HG03571 (cell line): ENCODE results near the gene SAMD4A.

Source experiments
- ATAC-seq: cut with Tn5 transposase; IDR thresholded peaks from one replicate; pipeline ENCODE4 v1.9.1; 2021; ENCODE audit not compliant: unreplicated experiment

Gene SAMD4A

DNA sequence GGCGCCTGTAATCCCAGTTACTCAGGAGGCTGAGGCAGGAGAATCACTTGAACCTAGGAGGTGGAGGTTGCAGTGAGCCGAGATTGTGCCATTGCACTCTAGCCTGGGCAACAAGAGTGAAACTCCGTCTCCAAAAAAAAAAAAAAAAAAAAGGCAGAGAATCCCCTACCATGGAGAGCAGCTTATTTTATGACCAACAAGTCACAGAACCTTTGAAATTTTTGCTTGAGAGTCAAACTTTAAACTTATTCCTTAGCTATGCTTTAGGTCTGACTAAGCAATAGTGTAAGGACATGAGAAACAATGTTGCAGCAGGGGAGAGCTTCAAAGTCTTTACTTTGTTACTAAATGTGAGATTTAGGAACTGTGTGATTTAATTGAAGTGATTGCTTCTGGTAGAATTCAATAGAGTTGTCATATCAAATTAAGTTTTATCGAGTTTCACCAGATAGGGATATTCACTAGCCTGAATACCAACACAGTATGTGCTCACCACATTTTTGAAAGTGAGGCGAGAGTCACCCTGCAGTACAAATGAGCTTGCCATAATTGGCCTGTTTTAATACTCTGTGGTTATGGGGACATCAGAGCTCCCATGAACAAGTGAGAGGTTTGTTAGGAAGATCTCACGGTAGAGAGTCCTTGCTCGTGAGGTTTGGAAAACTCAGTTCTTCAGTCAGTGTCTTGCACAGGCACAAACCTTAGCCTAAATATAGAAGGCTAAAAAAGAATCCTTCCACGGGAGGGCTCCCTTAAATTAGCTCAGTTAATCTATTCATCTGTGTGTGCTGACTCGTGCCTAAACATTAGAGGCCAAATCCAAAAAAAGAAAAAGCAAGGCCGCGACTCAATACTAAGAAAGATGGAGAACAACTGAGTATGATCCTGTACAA, 108.6 kb downstream of the SAMD4A start:
- ATAC-seq, result no peak

DNA sequence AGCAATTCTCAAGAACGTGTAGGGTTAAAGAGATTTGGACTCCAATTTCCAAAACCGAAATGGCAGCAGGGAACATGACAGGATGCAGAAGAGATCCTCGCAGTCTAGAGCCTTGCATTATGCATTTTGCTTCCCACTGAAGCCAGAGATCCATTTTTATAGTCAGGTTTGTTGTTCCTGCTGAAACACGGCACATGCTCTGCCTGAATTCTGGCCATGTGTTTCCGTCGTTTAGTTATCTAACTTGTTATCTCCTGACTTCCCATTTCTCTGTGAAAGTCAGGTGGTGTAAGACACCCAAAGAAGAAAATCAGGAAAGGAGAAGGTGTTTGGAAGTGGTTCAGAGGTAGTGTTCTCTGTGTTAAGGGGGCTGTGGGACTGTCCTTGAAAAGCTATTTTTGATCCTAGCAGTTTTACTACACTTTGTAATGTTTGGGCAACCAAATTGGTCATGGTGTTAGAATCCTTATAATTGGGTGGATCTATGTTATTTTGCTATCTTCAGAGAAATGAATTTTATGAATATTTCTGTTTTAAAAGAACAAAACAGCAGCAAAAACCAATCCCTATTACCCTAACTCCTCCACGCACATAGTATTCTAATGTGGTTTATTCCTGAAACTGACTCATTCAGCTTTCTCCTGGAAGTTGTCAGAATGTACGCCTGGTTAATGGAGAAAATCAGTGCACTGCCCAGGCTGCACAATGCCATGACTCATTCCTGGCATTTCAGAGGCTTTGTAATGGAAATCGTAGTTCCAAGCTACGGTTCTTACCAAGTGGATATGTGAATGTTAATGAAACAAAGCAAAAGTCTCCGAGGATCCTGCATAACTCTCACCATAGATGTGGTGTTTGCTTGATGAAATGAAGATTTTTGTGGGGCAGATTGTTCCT, 110.1 kb downstream of the SAMD4A start:
- no peak for ATAC-seq

DNA sequence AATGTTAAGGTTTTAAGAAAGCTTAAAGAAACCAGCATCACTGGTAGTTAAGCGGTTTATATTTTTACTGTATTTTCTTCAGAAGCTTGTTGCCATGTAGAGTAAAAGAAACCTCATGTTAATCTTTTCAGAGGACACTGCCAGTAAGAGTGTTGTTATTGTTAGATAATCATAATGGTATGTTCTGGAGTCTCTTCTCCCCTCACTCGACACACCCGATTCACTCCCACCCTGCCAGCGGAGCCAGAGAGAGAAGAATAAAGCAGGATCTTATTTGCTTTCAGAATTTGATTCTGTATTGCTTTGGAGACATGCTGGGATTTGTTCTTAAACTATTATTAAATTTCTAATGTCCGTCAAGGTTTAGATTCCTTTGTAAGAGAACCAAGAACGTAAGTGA, 113.7 kb downstream of the SAMD4A start:
- no peak for ATAC-seq

DNA sequence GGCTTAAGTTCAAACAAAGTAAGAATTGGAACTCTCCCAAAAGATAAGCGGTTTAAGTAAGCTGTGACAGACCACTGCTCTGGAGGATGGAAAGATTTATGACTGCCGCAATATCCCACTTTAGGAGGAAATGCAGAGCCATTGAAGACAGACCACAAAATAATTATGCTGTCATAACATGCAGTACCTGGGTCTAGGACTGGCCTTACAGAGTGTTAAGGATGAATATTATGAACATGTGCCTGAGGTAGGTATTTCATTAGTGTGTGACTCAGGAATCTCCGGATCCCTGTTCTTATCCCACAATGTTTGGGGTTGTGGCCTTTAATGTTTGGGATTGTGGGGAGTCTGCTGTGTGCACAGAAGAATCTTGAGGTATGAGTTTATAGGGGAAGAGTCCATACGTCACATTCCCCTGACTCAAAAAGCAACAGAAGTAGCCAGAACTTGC, 114.9 kb downstream of the SAMD4A start:
- ATAC-seq, result no peak

DNA sequence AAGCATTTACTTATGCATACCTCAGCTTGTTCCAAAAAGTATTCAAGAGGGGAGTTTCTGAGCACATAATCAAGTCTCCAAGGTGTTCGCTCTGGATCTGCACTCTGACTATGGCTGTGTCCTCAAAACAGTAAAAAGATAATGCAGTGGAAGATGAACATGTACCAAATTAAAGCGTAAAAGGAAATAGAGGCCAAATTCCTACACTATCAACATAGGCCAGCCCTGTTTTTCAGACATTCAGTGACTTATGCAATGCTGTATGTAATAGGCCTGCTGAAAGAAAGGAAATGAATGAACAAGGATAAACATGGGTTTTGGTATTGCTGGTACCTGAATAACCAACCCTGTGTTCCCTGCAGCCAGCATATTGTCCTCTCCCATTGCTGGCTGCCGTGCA, 115.7 kb downstream of the SAMD4A start:
- no peak for ATAC-seq

DNA sequence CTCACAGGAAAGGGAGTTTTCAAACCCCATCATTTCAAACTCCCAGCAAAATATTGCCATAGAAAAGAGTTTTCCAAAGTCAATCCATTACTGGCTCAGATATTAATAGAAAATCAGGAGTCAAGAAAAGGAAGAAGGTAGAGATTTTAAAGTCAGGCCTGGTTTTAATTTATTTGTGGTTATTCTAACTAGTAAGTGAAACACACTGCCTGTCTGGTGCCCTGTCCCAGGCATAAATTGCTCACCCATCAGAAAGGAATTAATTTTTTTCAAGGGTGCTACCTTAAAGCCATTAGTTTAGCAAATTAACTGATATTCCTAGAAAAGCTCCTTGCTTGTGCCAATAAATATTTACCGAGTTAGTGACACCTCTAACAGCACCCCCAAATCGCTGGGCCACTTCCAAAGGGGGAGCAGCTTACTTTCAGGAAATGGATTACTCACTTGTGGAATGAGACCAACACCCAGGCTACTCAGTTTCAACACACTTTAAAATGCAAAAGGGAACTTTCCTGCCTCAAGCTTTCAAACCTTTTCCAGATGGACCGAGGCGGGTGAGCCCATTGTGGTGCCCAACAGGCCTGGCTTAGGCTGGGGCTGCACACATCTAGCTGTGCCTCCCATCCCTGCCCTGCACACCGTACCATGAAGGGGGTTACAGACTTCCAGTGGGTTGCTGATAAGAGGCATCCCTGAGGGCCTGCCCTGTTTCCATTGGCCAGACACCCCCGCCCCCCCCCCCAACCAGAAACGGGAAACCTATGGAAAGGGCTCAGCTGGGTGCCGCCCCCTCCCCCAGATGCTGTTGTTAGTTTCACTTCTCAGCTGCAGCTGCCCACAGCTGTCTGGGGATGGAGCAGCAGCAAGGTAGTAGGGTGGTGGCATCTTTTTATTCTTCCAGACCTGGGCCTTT, 117.2 kb downstream of the SAMD4A start:
- no peak for ATAC-seq

DNA sequence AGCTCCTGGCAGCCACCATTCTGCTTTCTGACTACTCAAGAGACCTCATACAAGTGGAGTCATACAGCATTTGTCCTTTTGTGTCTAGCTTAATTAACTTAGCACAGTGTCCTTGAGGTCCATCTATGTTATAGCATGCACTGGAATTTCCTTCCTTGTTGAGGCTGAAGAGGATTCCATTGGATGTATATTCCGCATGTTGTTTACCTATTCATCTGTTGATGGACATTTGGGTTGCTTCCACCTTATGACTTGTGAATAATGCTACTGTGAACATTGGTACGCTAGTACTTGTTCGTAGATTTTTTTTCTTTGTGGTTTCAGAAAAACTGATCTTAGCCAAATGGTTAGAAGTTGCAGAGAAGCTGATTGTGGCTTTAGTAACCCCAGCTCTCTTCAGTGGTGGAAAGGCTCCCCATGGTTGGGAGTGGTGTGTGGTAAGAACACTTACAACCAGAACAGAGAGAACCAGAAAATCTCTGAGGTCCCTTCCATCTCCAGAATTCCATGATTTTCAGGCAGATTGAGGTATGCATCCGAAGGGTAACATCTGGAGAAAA, 118.4 kb downstream of the SAMD4A start:
- ATAC-seq, result no peak

DNA sequence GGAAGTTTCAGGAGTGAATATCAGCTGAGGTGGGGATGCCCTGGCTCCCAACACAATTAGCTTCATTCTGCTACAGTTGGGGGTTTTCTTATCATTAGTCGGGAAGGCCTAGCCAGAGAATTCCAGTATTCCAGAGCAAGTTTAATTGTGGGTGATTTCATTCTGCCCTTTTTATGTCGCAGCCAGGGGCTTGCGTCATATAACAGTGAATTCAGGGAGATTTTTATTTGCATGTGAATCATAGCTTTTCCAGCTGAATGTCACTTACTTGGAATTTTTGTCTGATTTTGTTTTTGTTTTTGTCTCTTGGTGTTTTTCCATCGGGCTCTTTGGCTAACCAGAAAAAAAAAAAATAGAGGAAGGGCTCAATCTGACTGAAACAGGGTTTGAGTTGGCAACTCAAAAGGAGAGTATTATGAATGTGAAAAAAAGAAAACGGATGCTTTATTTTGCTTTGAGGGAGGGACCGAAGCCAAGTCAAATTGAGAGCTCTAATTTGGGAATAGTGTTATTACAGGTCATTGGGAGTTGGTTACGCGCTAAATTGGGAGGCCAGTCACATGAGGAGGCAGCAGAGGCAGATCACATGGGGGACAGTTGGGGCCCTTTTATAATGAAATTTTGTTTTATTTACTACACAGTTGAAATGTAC, 119.4 kb downstream of the SAMD4A start:
- ATAC-seq, result no peak

DNA sequence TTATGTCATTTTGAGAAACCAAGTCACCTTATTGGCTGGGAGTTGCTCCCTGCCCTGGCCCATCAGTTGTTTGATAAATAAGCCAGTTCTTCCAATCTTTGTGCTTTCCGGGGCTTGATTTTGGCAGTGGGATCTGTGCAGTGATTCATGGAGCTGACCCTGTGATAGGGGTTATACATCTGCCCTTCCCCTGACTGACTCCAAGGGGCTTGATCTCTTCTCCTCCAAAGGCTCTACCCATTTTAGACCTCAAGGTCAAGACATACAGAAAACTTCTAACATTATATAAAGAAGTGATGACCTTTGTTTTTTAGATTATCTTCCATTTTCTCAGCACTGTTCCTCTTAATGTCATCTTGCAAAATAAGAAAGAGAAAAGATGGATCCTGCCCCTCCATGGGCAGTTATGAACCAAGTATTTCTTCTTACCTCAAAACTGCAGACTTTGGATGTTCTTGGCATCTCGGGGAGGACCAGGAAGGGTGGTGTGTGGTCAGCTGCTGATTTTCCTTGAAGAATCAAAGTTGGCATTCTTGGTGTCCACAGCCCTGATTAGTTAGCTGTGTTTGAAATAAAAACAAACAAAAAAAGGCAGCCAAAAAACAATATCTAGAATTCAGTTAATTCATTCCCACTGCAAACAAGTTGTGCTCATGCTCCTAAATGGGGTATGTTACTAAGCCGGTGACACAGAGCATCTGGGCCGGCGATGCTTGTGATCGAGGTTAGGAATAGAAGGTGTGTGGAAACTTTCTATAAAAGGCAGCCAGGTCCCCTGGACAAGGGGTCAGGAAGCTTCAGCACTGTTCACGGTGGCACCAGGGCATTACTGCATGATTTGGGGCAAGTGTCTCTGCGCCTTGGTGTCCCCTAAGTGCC, 120.2 kb downstream of the SAMD4A start:
- no peak for ATAC-seq

DNA sequence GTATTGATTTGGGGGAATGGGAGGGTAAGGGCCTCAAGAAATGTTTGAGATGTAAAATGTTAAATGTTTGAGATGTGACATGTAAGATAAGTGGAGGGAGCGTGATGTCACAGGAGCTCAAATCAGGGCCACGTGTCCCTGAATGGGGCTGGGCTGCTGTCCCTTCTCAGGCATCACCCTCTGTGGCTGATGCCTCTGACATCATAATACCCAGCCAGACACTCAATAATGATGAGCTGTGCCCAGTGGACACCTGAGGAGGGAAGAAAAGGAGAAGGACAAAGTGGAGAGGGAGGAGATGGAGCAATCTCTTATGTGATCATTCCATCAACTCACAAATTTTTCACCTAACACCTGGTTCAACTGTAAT, 120.8 kb downstream of the SAMD4A start:
- ATAC-seq, result no peak

DNA sequence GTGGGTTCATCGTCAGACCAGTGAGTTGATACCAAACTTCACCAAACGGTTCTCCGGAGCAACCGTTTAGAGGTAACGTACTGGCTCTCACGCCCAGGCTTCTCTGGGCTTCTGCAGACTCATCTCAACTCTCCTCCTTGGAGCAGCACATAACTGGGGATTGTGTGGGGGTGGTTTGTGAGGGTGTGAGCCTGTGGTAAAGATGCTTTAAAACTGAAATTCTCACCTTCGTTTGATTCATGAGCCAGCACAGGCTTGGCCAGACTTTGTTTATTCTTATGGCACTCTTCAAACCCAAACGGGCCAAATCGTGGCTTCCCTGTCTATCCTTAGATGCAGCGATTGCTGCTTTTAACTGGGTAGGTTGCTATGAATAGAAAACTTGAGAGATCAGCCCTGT, 121.3 kb downstream of the SAMD4A start:
- no peak for ATAC-seq

DNA sequence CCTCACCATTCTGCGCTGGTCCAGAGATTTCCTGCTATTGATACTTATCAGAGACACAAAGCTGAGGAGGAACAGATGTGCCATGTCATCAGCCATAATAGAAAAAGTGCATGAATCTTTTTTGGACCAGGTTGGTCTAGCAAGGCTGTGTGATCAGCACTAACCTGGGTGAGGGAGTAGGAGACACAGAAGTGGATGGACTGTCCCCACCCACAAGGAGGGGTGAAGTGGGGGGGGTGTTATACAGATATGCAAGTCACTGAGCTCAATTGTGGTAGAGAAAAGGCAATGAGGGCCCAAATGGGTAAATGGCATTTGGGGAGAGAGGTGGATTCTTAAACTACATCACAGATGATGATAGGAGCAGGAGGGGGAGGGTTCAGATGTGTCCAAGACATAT, 123.0 kb downstream of the SAMD4A start:
- no peak for ATAC-seq

DNA sequence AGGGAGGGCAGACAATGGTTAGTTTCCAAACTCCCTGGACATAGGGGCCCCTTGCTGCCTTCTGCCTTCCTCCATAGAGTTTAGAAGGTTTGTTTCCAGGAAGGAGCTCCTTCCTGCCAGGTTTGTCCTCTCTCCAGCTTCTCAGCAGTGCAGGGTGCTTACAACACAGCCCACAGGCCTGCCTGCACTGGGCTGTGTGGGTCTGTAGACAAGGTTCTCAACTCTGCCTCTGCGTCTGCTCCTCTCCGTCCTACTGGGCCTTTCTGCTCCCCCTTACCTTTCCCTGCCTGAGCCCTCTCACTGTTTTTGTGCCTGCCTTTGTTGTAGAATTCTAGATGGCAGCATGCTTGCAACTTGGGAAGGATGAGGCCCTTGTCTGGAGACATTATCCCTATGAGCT, 124.0 kb downstream of the SAMD4A start:
- ATAC-seq, result no peak

DNA sequence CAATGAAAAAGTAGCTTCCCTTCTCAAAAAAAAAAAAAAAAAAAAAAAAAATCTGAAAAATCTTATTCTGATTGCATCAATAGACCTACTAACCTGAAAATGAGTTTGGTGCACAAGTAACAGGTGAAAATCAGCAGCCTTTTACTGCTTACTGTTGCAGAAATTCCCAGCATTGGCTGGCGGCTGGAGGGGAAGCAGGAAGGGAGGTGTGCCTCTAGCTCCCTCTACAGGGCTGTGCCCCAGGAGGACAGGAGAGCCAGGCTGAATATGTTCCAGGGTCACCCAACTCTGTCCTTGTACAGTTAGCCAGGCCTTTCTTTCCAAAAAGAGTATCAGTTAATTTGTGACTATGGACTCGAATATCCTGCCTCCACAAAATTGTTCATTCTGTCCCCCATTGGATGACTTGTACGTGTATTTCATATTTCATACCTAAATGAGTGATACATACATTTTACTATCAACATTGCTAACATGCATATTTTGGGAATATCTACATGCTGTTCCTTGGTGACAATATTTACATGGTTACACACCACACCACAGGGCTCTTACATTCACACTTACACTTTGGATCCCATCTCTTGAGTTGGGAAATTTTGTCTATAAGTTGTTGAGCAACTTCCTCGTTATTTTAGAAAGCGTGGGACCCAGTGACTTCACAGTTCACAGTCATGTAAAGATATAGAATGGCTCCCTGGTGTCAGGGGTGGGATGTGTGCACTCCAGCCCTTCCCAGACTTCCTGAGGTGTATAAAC, 124.8 kb downstream of the SAMD4A start:
- no peak for ATAC-seq

DNA sequence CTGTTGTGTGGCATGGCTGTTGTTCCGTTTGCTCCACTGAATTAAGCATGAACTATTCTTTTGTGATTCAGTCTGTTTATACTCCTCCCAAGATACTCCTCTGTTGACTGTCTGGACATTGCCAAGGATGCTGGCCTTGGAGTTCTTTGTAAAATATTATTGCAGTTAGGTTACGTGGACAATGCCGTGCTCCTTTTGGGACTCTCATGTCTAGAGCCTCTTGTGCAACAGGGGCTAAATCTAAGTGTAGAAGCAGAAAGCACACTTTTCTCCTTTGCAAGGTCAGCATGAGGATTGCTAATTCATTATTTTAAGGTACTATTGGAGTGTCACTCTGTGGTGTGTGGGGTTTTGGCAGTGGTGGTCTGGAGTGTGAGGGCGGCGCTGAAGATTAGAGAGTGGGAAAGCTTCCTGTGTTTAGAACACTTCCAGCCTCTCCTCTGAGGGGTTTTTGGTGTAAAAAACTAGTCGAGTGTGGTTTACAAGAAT, 125.4 kb downstream of the SAMD4A start:
- ATAC-seq, result no peak

DNA sequence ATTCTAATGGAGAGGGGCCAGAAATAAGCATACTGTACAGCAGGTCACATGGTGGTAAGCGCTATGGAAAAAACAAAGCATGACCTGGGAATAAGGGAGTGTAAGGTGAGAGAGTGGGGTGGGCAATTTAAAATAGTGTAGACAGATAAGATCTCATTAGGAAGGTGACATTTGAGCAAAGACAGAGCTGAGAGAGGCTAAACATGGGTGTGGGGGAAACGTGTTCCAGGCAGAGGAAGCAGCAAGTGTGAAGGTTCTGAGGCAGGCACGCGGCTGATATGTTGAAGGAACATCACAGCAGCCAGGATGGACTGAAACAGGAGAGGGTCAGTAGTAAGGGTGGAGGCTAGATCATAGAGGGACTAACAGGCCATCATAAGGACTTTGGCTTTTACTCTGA, 126.8 kb downstream of the SAMD4A start:
- no peak for ATAC-seq

DNA sequence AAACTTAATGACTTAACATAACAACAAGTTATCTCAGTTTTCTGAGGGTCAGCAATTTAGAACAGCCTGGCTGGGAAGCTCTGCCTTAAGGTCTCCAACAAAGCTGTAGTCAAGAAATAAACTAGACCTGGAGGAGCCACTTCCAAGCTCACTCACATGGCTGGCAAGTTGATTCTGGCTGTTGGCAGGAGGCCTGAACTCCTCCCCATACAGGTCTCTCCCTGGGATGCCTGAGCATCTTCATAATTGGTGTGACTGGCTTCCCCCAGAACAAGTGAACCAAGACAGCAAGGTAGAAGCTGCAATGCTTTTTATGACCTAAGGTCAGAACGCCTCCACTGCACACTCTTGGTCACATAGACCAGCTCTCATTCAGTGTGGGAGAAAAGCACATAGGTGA, 128.3 kb downstream of the SAMD4A start:
- ATAC-seq, result no peak

DNA sequence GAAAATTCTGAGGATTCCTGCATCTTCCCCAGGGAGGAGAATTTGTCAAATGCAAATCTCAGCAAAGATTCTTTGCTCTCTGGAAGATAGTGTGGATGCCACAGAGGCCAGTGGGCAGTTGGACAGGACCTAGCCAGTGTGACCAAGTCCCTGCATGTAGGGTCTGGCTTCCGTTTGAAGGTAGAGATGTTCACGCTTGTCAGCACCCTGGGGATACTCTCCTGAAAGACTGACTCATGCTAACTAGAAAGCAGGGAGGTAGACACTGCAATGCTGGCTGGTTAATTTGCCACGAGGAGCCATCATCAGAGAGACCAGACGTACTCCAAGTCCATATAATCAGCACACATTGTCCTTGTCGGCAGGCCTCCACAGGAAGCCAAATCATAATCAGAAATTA, 130.1 kb downstream of the SAMD4A start:
- ATAC-seq, result no peak
